ENCODE data around the gene MISP.

The MISP gene

GRCh38 chr19:784541-784940 is 33.6 kb downstream of the MISP start:
- no peak for ATAC-seq (ENCODE audit: insufficient read depth, low read depth)
- Histone ChIP-seq H3K4me3 (ENCODE audit: low read depth in 1 of 2, low read length in 2 of 2) (no peak overlapping the region), H3K9ac (ENCODE audit: low read depth, low read length) (no peak overlapping the region), H3K4me1 (ENCODE audit: insufficient read depth, low read length) (no peaks in the 10 kb centered on the region), H2AFZ (ENCODE audit: low read depth, low read length) (no peak overlapping the region), H3K79me2 (ENCODE audit: insufficient read depth, low read length) (no peaks in the 10 kb centered on the region), H3K36me3 (ENCODE audit: insufficient read depth, low read length) (no peaks in the 10 kb centered on the region), H3K9me3 (ENCODE audit: insufficient read depth, low read length, severe bottlenecking) (no peaks in the 10 kb centered on the region), H3K4me2 (ENCODE audit: insufficient read depth, low read length) (no peak overlapping the region), H3K27ac (ENCODE audit: low read length) (no peak overlapping the region), H4K20me1 (ENCODE audit: insufficient read depth, low read length) (no peaks in the 10 kb centered on the region), H3K27me3 (ENCODE audit: insufficient read depth, low read length, poor library complexity) (no peaks in the 10 kb centered on the region)
- no peak for TF ChIP-seq EZH2 (IDR thresholded peaks at IDR 0.05; ENCODE audit: borderline replicate concordance, low read depth, low read length, severe bottlenecking)
- no peak for TF ChIP-seq CTCF (IDR thresholded peaks at IDR 0.05; ENCODE audit: borderline replicate concordance, extremely low read depth, low read length, poor library complexity, severe bottlenecking)
- DNase-seq = no peak

GRCh38 chr19:787536-787935 is 36.6 kb downstream of the MISP start:
- H3K9ac ChIP-seq (ENCODE audit: low read depth, low read length) = no peak overlapping the region
- no peak for DNase-seq
- no peaks in the 10 kb centered on the region for H3K9me3 ChIP-seq (ENCODE audit: insufficient read depth, low read length, severe bottlenecking)
- no peak overlapping the region for H3K27ac ChIP-seq (ENCODE audit: low read length)
- no peaks in the 10 kb centered on the region for H3K79me2 ChIP-seq (ENCODE audit: insufficient read depth, low read length)
- no peak overlapping the region for H2AFZ ChIP-seq (ENCODE audit: low read depth, low read length)
- no peaks in the 10 kb centered on the region for H3K4me1 ChIP-seq (ENCODE audit: insufficient read depth, low read length)
- H3K27me3 ChIP-seq (ENCODE audit: insufficient read depth, low read length, poor library complexity) = no peaks in the 10 kb centered on the region
- no peak overlapping the region for H3K4me2 ChIP-seq (ENCODE audit: insufficient read depth, low read length)
- no peak overlapping the region for H3K4me3 ChIP-seq (ENCODE audit: low read depth in 1 of 2, low read length in 2 of 2)
- ATAC-seq (ENCODE audit: insufficient read depth, low read depth) = no peak
- no peaks in the 10 kb centered on the region for H3K36me3 ChIP-seq (ENCODE audit: insufficient read depth, low read length)
- no peaks in the 10 kb centered on the region for H4K20me1 ChIP-seq (ENCODE audit: insufficient read depth, low read length)
- TF ChIP-seq EZH2 (IDR thresholded peaks at IDR 0.05; ENCODE audit: borderline replicate concordance, low read depth, low read length, severe bottlenecking) (no peak), CTCF (IDR thresholded peaks at IDR 0.05; ENCODE audit: borderline replicate concordance, extremely low read depth, low read length, poor library complexity, severe bottlenecking) (no peak)

- Histone ChIP-seq H2AFZ (ENCODE audit: low read depth, low read length) (no peak overlapping the region), H3K9me3 (ENCODE audit: insufficient read depth, low read length, severe bottlenecking) (no peaks in the 10 kb centered on the region), H4K20me1 (ENCODE audit: insufficient read depth, low read length) (no peaks in the 10 kb centered on the region), H3K4me2 (ENCODE audit: insufficient read depth, low read length) (no peak overlapping the region), H3K4me3 (ENCODE audit: low read depth in 1 of 2, low read length in 2 of 2) (no peak overlapping the region), H3K36me3 (ENCODE audit: insufficient read depth, low read length) (no peaks in the 10 kb centered on the region), H3K79me2 (ENCODE audit: insufficient read depth, low read length) (no peaks in the 10 kb centered on the region), H3K27me3 (ENCODE audit: insufficient read depth, low read length, poor library complexity) (no peaks in the 10 kb centered on the region), H3K27ac (ENCODE audit: low read length) (no peak overlapping the region), H3K4me1 (ENCODE audit: insufficient read depth, low read length) (no peaks in the 10 kb centered on the region), H3K9ac (ENCODE audit: low read depth, low read length) (no peak overlapping the region)
- ATAC-seq (ENCODE audit: insufficient read depth, low read depth) = no peak
- no peak for DNase-seq
- TF ChIP-seq CTCF (IDR thresholded peaks at IDR 0.05; ENCODE audit: borderline replicate concordance, extremely low read depth, low read length, poor library complexity, severe bottlenecking) (no peak), EZH2 (IDR thresholded peaks at IDR 0.05; ENCODE audit: borderline replicate concordance, low read depth, low read length, severe bottlenecking) (no peak)
These were observed 37.7 kb downstream of the MISP start for GRCh38 chr19:788686-788982.

Measured in DND-41 (cell line).